CD4-positive, alpha-beta T cell (primary cell): ENCODE results near the gene MRPL38. TPM values are rescaled to one million over a fixed set of nuclear protein-coding genes. Genes with fewer than 3 reads are reported as not detected.

Source experiments
- ATAC-seq: fragments of 200-7000 bp; cut with Tn5 transposase; one replicate; pipeline ENCODE4 v1.10.0; 2022; ENCODE audit warnings: mild to moderate bottlenecking; ENCODE audit not compliant: poor library complexity
- CTCF ChIA-PET: fragments of 350-600 bp; sonication (Branson Sonifier 250); formaldehyde crosslinking; loops from one replicate; lab custom pipeline; 2021; ENCODE audit warnings: antibody characterized with exemption, inconsistent platforms; lab: Charles Lee
- POLR2A ChIA-PET: fragments of 350-600 bp; sonication (Branson Sonifier 250); formaldehyde crosslinking; loops from one replicate; lab custom pipeline; 2021; ENCODE audit warnings: antibody characterized with exemption, inconsistent platforms; lab: Charles Lee
- DNase-seq, 14 experiments: peaks; one replicate each; pipeline ENCODE4 v3.0.0-alpha.2; 2013 to 2020; ENCODE audit warnings: mixed read lengths in 2 of 14
- H3K27ac ChIP-seq, 2 donors: one replicate each; pipeline versions ENCODE4 v1.5.1 to v1.7.0; 2013; ENCODE audit warnings: low read length in 2 of 2, low read depth in 1 of 2, mild to moderate bottlenecking in 1 of 2
- H3K27me3 ChIP-seq, 2 experiments: 1 replicate in 1 of 2; 2 replicates in 1 of 2; pipeline versions ENCODE4 v1.6.1 to v1.7.0; 2013; ENCODE audit warnings: low read length in 2 of 2, control low read depth in 1 of 2, mild to moderate bottlenecking in 1 of 2, moderate library complexity in 1 of 2; ENCODE audit not compliant: insufficient read depth in 2 of 2, control insufficient read depth in 1 of 2
- H3K36me3 ChIP-seq: one replicate; pipeline ENCODE4 v1.6.1; 2013; ENCODE audit warnings: low read length, control low read depth; ENCODE audit not compliant: insufficient read depth
- H3K4me1 ChIP-seq: one replicate; pipeline ENCODE4 v1.6.1; 2013; ENCODE audit warnings: low read length, control low read depth; ENCODE audit not compliant: insufficient read depth
- H3K4me3 ChIP-seq: one replicate; pipeline ENCODE4 v1.5.1; 2013; ENCODE audit warnings: mild to moderate bottlenecking, low read length, moderate library complexity
- H3K9me3 ChIP-seq, 2 experiments: 1 replicate in 1 of 2; 2 replicates in 1 of 2; pipeline versions ENCODE4 v1.6.1 to v1.7.0; 2013; ENCODE audit warnings: low read length in 2 of 2, mild to moderate bottlenecking in 2 of 2, control low read depth in 1 of 2, moderate library complexity in 1 of 2; ENCODE audit not compliant: control insufficient read depth in 1 of 2, insufficient read depth in 1 of 2
- H3K27ac Mint-ChIP-seq: one replicate; pipeline ENCODE4 v1.8.0; 2020; ENCODE audit warnings: mixed read lengths
- H3K27me3 Mint-ChIP-seq: one replicate; pipeline ENCODE4 v1.8.0; 2021; ENCODE audit warnings: mixed read lengths
- H3K36me3 Mint-ChIP-seq: one replicate; pipeline ENCODE4 v1.8.0; 2021; ENCODE audit warnings: low read depth, mixed read lengths
- H3K4me1 Mint-ChIP-seq: one replicate; pipeline ENCODE4 v1.8.0; 2021; ENCODE audit warnings: low read depth, mixed read lengths
- H3K4me3 Mint-ChIP-seq: one replicate; pipeline ENCODE4 v1.8.0; 2020; ENCODE audit warnings: mild to moderate bottlenecking, mixed read lengths
- H3K9me3 Mint-ChIP-seq: one replicate; pipeline ENCODE4 v1.8.0; 2020; ENCODE audit warnings: mixed read lengths
- intact Hi-C, 2 experiments: fragments of 100-400 bp; cut with DNase I in 1 of 2; cut with micrococcal nuclease in 1 of 2; formaldehyde crosslinking; loops; one replicate each; pipeline versions ENCODE4 v1.15.1 to v1.9.0; 2023 to 2025; cut with DNase I, micrococcal nuclease
- total RNA-seq, 174 experiments: library from RNA in 2 of 174; stranded (reverse) in 2 of 174; gene quantifications; one replicate each; pipeline ENCODE4 v1.2.3 and lab custom pipeline; 2021 to 2026
- TF ChIP-seq, protein P1 (sequence below): fragments of 200-600 bp; IDR thresholded peaks from one replicate; pipeline ENCODE4 v1.8.0; 2022; ENCODE audit warnings: antibody characterized with exemption, mild to moderate bottlenecking

The MRPL38 gene
- total RNA-seq, 2 experiments from 2014 or later = 146 to 147 TPM

DNA sequence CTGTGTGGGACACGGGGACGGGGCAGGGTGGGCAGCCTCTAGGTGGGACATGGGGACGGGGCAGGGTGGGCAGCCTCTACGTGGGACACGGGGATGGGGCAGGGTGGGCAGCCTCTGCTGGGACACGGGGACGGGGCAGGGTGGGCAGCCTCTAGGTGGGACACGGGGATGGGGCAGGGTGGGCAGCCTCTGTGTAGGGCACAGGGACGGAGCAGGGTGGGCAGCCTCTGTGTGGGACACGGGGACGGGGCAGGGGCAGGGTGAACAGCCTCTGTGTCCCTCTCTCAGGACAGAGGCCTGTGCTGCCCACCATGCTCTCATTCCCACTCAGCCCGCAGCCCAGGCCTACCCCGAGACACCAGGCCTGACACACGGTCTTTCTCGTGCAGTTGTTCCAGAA lies 16.9 kb upstream of the MRPL38 start:
- no peaks in the 10 kb centered on the region for H3K27me3 ChIP-seq
- Mint-ChIP-seq H3K9me3 (no peaks in the 10 kb centered on the region), H3K4me3 (no peak overlapping the region), H3K36me3 (peaks cover 4% of the 10 kb centered on the region), H3K4me1 (peaks cover 5% of the 10 kb centered on the region), H3K27me3 (no peaks in the 10 kb centered on the region), H3K27ac (no peak overlapping the region)
- TF ChIP-seq, protein P1, sequence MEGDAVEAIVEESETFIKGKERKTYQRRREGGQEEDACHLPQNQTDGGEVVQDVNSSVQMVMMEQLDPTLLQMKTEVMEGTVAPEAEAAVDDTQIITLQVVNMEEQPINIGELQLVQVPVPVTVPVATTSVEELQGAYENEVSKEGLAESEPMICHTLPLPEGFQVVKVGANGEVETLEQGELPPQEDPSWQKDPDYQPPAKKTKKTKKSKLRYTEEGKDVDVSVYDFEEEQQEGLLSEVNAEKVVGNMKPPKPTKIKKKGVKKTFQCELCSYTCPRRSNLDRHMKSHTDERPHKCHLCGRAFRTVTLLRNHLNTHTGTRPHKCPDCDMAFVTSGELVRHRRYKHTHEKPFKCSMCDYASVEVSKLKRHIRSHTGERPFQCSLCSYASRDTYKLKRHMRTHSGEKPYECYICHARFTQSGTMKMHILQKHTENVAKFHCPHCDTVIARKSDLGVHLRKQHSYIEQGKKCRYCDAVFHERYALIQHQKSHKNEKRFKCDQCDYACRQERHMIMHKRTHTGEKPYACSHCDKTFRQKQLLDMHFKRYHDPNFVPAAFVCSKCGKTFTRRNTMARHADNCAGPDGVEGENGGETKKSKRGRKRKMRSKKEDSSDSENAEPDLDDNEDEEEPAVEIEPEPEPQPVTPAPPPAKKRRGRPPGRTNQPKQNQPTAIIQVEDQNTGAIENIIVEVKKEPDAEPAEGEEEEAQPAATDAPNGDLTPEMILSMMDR = no peak
- intact Hi-C loops = no loop called here
- no peak for DNase-seq
- no peak overlapping the region for H3K27ac ChIP-seq
- no peak for ATAC-seq
- H3K36me3 ChIP-seq = peaks cover 6% of the 10 kb centered on the region
- ChIA-PET POLR2A (no interaction called here), CTCF (interaction anchor here (0.6 kb wide), 1 partner anchor 71 kb away, joined by 3 read pairs; no protein-coding TSS in a partner anchor)
- H3K9me3 ChIP-seq = no peaks in the 10 kb centered on the region
- H3K4me1 ChIP-seq = peaks cover 6% of the 10 kb centered on the region
- no peak overlapping the region for H3K4me3 ChIP-seq

DNA sequence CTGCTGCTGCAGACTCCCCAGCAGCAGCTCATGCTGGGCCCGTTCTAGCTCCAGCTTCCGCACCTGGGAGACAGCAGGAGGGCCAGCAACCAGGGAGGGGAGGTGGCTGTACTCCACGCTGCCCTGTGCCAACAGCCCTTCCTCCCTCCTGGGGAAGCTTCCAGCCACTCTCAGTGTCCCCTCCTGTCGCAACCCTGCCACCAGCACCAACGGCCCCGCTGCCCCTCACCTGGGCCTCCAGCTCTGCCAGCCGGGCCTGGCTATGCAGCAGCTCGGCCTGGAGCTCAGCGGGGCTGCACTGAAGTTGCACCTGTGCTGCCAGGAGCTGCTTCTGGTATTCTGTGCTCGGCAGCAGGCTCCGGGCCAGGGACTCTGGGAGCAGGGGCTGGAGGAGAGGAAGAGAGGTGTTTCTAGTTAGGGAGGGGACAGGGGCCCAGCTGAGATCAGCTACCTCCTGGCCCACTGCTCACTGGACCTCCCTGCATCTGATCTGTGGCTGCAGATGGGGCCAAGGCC lies 15.4 kb upstream of the MRPL38 start:
- Histone ChIP-seq H3K4me3 (no peak overlapping the region), H3K4me1 (peaks cover 6% of the 10 kb centered on the region), H3K36me3 (peaks cover 6% of the 10 kb centered on the region), H3K27ac (no peak overlapping the region), H3K9me3 (no peaks in the 10 kb centered on the region), H3K27me3 (no peaks in the 10 kb centered on the region)
- Mint-ChIP-seq H3K27me3 (no peaks in the 10 kb centered on the region), H3K36me3 (peaks cover 4% of the 10 kb centered on the region), H3K9me3 (no peaks in the 10 kb centered on the region), H3K27ac (no peak overlapping the region), H3K4me3 (no peak overlapping the region), H3K4me1 (peaks cover 5% of the 10 kb centered on the region)
- POLR2A ChIA-PET = no interaction called here
- no peak for DNase-seq
- TF ChIP-seq, protein P1 = no peak
- CTCF ChIA-PET = no interaction called here
- intact Hi-C loops = no loop called here
- no peak for ATAC-seq

DNA sequence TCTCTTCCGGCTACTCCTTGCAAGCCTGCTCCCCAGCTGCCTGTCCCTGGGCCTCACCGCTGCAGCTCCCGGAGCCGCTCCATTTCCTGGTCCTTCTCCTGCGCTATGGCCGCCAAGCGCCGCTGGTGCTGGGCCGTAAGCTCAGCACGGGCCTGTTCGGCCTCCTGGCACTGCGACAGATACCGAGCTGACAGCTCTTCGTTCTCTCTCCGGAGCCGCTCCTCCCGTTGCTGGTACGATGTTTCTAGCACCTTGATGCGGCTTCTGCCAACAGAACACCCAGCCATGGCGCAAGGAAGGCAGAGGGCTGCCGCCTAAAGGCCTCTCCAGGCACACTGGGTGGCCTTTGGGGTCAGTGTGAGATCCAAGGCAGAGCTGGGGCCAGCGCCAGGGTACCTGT lies 14.9 kb upstream of the MRPL38 start:
- no peak overlapping the region for H3K27ac ChIP-seq
- H3K9me3 Mint-ChIP-seq = no peaks in the 10 kb centered on the region
- DNase-seq = no peak
- peaks cover 6% of the 10 kb centered on the region for H3K4me1 ChIP-seq
- H3K9me3 ChIP-seq = no peaks in the 10 kb centered on the region
- H3K27ac Mint-ChIP-seq = no peak overlapping the region
- no peaks in the 10 kb centered on the region for H3K27me3 ChIP-seq
- intact Hi-C loops = loop anchor here in 1 of 2 experiments (5.0 kb wide), 1 partner anchor 373 kb away; no protein-coding TSS in a partner anchor
- H3K4me1 Mint-ChIP-seq = peaks cover 5% of the 10 kb centered on the region
- H3K4me3 Mint-ChIP-seq = no peak overlapping the region
- no peaks in the 10 kb centered on the region for H3K27me3 Mint-ChIP-seq
- ChIA-PET POLR2A (no interaction called here), CTCF (no interaction called here)
- ATAC-seq = no peak
- TF ChIP-seq, protein P1 = no peak
- H3K4me3 ChIP-seq = no peak overlapping the region
- peaks cover 6% of the 10 kb centered on the region for H3K36me3 ChIP-seq
- H3K36me3 Mint-ChIP-seq = peaks cover 4% of the 10 kb centered on the region
